Stimulated activated CD4-positive, alpha-beta T cell treated with anti-CD3 and anti-CD28 coated beads, TNF-alpha, amount 100 ng/mL, for 24 hours (primary cell): ENCODE data around the gene ZNF469.
"Not testable (repeated sequence)": the region's sequence is repeated elsewhere in the genome, so short reads cannot be mapped to it uniquely, and the experiment has no call there.

Source experiments
- DNase-seq, 3 experiments: peaks; one replicate each; pipeline ENCODE4 v3.0.0-alpha.2; 2020; ENCODE audit warnings: low read depth in 3 of 3

Gene ZNF469

GRCh38 chr16:88360401-88360800 is 22.4 kb upstream of the ZNF469 start:
- DNase-seq: not testable (repeated sequence)

GRCh38 chr16:88360999-88361398 is 21.8 kb upstream of the ZNF469 start:
- DNase-seq: no peak

- DNase-seq: no peak
These were observed 21.0 kb upstream of the ZNF469 start for GRCh38 chr16:88361775-88362174.

- no peak for DNase-seq
These were observed 19.4 kb upstream of the ZNF469 start for GRCh38 chr16:88363239-88363891.

- no peak for DNase-seq
These were observed 17.4 kb upstream of the ZNF469 start for GRCh38 chr16:88365244-88365865.

- DNase-seq: no peak
These were observed 16.6 kb upstream of the ZNF469 start for GRCh38 chr16:88366032-88366703.

GRCh38 chr16:88366704-88367047 is 16.1 kb upstream of the ZNF469 start:
- no peak for DNase-seq

- DNase-seq: no peak
These were observed 15.2 kb upstream of the ZNF469 start for GRCh38 chr16:88367560-88367959.

GRCh38 chr16:88368036-88368435 is 14.7 kb upstream of the ZNF469 start:
- DNase-seq: no peak

GRCh38 chr16:88368994-88369393 is 13.8 kb upstream of the ZNF469 start:
- no peak for DNase-seq

- no peak for DNase-seq
These were observed 13.2 kb upstream of the ZNF469 start for GRCh38 chr16:88369447-88370008.

- DNase-seq: no peak
These were observed 12.4 kb upstream of the ZNF469 start for GRCh38 chr16:88370365-88370764.

- no peak for DNase-seq
These were observed 10.2 kb upstream of the ZNF469 start for GRCh38 chr16:88372522-88372921.

GRCh38 chr16:88373211-88373610 is 9.5 kb upstream of the ZNF469 start:
- DNase-seq: no peak

GRCh38 chr16:88373927-88374492 is 8.7 kb upstream of the ZNF469 start:
- no peak for DNase-seq

GRCh38 chr16:88374736-88375135 is 8.0 kb upstream of the ZNF469 start:
- DNase-seq: no peak

GRCh38 chr16:88375236-88375975 is 7.4 kb upstream of the ZNF469 start:
- no peak for DNase-seq

- no peak for DNase-seq
These were observed 6.5 kb upstream of the ZNF469 start for GRCh38 chr16:88375996-88376834.

GRCh38 chr16:88376835-88377726 is 5.7 kb upstream of the ZNF469 start:
- no peak for DNase-seq

- DNase-seq: no peak
These were observed 4.8 kb upstream of the ZNF469 start for GRCh38 chr16:88377961-88378360.
